ENCODE data around the gene EEFSEC. TPM values are rescaled to one million over a fixed set of nuclear protein-coding genes. Genes with fewer than 3 reads are reported as not detected.

Gene EEFSEC
- total RNA-seq, 2 experiments from 2014 or later: 17.7 to 25.3 TPM

GRCh38 chr3:128297401-128298138, 144.3 kb downstream of the EEFSEC start:
- Histone ChIP-seq H3K4me1 (ENCODE audit: insufficient read depth, low read length, poor library complexity, severe bottlenecking) (peaks cover 17% of the 10 kb centered on the region), H3K79me2 (ENCODE audit: insufficient read depth, low read depth, low read length) (no peaks in the 10 kb centered on the region), H3K36me3 (ENCODE audit: insufficient read depth, low read length) (no peaks in the 10 kb centered on the region), H2AFZ (ENCODE audit: low read length) (no peak overlapping the region), H3K9me3 (ENCODE audit: low read length) (no peaks in the 10 kb centered on the region), H3K27ac (ENCODE audit: low read depth, low read length, poor library complexity, severe bottlenecking) (no peak overlapping the region), H4K20me1 (ENCODE audit: insufficient read depth, low read length) (no peaks in the 10 kb centered on the region), H3K4me2 (ENCODE audit: low read length) (no peak overlapping the region), H3K4me3 (ENCODE audit: low read depth, low read length, poor library complexity, severe bottlenecking) (no peak overlapping the region), H3K9me2 (ENCODE audit: insufficient read depth, low read length) (no peaks in the 10 kb centered on the region)
- no TSS peak for BruUV-seq (replicated peaks)
- intact Hi-C loops (cut with micrococcal nuclease; ENCODE audit: unreplicated experiment): no loop called here
- DNase-seq (ENCODE audit: low spot score): no peak
- POLR2A ChIA-PET: interaction anchor here (0.6 kb wide), 1 partner anchor 288 kb away, joined by 4 read pairs; no protein-coding TSS in a partner anchor
- CTCF ChIA-PET (ENCODE audit: unreplicated experiment): no interaction called here
- TF ChIP-seq CTCF (conservative IDR thresholded peaks at IDR 0.05; ENCODE audit: low read length) (no peak), EZH2phosphoT487 (IDR thresholded peaks at IDR 0.05; ENCODE audit: borderline replicate concordance, low read depth, low read length) (no peak)

- Histone ChIP-seq H3K27ac (ENCODE audit: low read depth, low read length, poor library complexity, severe bottlenecking) (no peak overlapping the region), H3K4me1 (ENCODE audit: insufficient read depth, low read length, poor library complexity, severe bottlenecking) (no peaks in the 10 kb centered on the region), H4K20me1 (ENCODE audit: insufficient read depth, low read length) (no peaks in the 10 kb centered on the region), H3K4me3 (ENCODE audit: low read depth, low read length, poor library complexity, severe bottlenecking) (no peak overlapping the region), H3K4me2 (ENCODE audit: low read length) (no peak overlapping the region), H2AFZ (ENCODE audit: low read length) (no peak overlapping the region), H3K36me3 (ENCODE audit: insufficient read depth, low read length) (no peaks in the 10 kb centered on the region), H3K9me3 (ENCODE audit: low read length) (no peaks in the 10 kb centered on the region), H3K79me2 (ENCODE audit: insufficient read depth, low read depth, low read length) (no peaks in the 10 kb centered on the region), H3K9me2 (ENCODE audit: insufficient read depth, low read length) (no peaks in the 10 kb centered on the region)
- CTCF ChIA-PET (ENCODE audit: unreplicated experiment): no interaction called here
- TF ChIP-seq EZH2phosphoT487 (IDR thresholded peaks at IDR 0.05; ENCODE audit: borderline replicate concordance, low read depth, low read length): no peak
- TF ChIP-seq CTCF (conservative IDR thresholded peaks at IDR 0.05; ENCODE audit: low read length): no peak
- DNase-seq (ENCODE audit: low spot score): no peak
- no TSS peak for BruUV-seq (replicated peaks)
- POLR2A ChIA-PET: interaction anchor here (0.6 to 0.7 kb wide), 2 partner anchors 10 to 176 kb away, joined by 3 read pairs; no protein-coding TSS in a partner anchor
- intact Hi-C loops (cut with micrococcal nuclease; ENCODE audit: unreplicated experiment): no loop called here
These were observed 148.1 kb downstream of the EEFSEC start for GRCh38 chr3:128301186-128302023.

Measured in OCI-LY7 (cell line).